GM21723 (cell line): Measurements from ENCODE around the gene SMPD3.
"Not testable (repeated sequence)": the region's sequence is repeated elsewhere in the genome, so short reads cannot be mapped to it uniquely, and the experiment has no call there.

Source experiments
- ATAC-seq: cut with Tn5 transposase; IDR thresholded peaks from one replicate; pipeline ENCODE4 v1.9.1; 2021; ENCODE audit warnings: mild to moderate bottlenecking, moderate library complexity; ENCODE audit not compliant: unreplicated experiment

Gene SMPD3

DNA sequence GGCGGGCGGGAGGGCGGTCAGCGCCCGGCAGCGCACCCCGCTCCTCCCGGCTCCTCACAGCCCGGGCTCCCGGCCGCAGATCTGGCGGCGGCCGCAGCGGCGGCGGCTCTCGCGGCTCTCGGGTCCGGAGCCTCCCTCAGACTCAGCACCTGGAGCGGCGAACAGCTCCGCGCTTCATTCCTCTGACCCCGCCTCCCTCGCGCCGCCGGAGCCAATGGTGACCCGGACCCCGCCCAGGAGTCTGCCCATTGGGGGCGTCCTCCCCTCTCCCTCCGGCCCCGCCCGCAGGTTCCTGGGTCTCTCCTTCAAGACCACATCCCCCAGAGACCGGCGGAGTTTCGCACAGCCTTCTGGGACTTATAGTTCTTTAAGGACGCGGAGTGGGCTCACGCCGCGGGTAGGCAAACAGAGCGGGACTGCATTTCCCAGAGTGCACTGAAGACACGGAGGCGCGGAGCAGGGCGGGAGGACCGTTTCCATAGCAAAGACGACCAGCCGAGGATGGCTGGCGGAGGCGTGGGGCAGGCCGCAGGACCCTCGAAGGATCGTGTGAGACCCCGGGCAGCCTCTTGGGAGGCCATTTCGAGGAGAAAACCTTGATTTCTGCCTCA is at the start of gene SMPD3:
SMPD3 (minus strand) TSS at position 149 of the 611 bp plus-strand sequence. CDS start 76,327 bp downstream, outside the sequence.
- peak; percentile 90 for ATAC-seq

DNA sequence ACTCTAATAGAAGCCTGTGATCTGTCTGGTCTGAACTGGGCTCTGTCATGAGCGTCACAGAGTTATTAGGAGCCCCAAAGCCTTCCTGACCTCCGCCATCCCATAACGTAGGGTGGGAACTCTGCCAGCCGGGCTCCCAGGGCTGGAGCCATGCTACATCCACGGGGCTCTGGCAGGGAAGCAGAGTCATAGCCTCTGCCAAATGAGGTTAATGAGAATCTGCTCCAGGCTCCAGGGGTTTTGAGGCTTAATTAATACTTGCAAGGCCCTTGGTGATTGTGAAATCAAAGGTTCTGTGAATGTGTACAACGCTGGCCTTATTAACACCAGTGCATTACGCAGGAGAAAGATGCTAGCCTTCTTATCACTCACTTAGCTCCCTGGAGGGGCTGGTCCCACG is 48.4 kb upstream of the SMPD3 start:
- ATAC-seq: no peak

DNA sequence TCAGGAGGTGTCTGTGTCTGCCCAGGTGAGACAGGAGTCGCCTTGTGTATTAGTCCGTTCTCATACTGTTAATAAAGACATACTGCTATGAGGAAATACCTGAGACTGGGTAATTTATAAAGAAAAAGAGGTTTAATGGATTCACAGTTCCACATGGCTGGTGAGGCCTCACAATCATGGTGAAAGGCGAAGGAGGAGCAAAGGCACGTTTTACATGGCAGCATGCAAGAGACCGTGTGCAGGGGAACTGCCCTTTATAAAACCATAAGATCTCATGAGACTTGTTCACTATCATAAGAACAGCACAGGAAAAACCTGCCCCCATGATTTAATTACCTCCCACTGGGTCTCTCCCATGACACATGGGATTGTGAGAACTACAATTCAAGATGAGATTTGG is 46.0 kb upstream of the SMPD3 start:
- not testable (repeated sequence) for ATAC-seq

DNA sequence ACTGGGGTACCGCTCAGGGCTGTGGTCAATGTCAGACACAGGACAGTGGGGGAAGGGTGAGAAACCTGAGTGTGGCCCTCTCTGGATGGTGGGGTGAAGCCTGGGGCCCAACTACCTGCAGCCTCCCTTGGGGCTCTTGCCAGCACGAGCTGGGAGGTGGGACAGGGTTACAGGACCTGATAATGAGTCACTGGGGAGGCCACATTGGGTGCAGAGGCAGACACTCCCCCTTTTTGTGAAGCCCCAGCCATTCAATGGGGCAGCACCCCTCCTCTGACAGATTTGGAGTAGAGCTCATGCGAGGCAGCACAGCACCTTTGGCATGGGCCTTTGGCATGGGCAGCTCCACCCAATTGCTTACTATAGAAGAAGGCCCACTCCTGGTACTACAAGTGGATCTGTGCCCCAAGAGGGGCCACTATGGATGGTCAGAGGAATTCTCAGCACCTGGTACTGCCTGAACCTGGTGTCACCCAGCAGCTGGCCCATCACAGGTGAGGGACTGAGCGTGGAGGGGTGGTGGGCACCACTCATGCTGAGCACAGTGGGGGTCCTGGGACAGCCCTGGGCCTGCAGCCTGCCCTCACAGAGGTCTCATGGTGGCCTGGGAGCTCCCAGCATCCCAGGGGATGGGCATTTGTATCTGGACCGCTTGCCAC is 45.2 kb upstream of the SMPD3 start:
- no peak for ATAC-seq

DNA sequence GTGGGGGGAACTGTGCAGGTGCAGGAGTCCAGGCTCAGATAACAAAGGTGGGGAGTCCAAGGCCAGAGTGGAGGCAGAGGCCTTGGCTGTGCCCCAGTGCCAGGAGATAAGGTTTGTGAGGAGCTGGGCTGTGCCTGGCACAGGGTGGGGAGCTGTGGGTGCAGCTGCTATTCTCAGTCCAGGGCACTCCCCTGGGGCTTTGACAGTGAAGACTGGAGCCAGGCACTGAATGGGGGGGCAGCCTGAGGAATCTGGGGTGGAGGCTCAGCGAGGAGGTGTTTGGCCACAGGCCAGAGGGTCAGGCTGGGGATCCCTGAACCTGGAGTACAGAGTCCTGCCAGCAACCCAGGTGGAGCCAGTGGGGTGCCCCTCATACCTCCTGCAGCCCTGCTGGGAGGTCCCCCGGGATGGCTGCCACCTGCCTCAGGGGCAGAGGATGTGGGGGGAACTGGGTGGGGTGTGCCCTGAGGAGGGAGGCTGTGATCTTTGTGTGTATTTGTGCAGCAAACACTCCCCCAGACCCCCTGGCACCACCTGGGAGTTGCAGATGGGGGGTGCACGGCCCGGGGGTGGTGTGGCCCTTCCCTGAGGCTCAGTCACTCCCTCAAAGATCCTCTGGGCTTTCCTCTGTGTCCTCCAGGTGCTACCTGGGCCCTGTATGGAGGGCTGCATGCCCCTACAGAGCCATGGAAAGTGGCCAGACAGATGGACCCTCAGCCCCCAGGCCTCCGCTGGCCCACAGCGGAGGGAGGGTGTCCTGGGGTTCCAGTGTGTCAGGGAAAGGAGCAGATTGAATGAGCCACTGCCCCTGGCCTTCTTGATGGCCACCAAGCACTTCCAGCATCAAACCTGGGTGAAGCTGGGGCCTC is 44.5 kb upstream of the SMPD3 start:
- no peak for ATAC-seq

DNA sequence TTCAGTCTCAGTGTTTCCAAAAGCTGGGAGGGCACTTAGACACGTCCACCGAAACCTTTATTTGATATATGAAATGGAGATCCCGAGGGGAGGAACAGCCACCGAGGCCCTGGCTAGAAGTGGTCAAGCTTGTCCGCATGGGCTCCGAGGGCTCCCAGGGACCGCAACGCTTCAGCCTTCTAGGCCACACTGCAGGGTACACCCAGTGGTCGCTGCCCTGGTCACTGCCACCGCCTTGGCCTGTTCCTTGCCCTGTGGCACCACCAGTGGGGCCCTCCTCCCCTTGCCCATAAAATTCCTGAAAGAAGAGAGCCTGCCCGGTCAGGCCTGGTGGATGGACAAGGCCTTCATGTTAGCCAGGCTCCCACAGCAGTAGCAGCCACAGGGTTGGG is 43.8 kb upstream of the SMPD3 start:
- ATAC-seq: no peak

DNA sequence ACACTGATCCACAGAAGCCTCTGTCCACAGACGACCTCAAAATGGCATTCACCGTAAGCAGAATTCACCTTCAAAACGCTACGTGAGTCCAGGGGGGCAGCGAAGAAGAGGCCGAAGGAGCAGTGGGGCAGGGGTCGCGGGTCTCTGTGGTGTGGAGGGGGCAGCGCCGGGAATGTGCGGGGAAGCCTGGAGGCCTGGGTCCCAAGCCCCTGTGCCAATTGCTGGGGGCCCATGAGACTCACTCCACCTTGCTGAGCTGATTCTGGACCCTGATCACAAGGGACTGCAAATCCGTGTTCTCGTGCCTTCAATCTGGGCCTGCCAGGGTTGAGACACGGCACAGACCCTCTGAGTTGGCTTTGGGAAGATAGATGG is 43.3 kb upstream of the SMPD3 start:
- ATAC-seq: no peak

DNA sequence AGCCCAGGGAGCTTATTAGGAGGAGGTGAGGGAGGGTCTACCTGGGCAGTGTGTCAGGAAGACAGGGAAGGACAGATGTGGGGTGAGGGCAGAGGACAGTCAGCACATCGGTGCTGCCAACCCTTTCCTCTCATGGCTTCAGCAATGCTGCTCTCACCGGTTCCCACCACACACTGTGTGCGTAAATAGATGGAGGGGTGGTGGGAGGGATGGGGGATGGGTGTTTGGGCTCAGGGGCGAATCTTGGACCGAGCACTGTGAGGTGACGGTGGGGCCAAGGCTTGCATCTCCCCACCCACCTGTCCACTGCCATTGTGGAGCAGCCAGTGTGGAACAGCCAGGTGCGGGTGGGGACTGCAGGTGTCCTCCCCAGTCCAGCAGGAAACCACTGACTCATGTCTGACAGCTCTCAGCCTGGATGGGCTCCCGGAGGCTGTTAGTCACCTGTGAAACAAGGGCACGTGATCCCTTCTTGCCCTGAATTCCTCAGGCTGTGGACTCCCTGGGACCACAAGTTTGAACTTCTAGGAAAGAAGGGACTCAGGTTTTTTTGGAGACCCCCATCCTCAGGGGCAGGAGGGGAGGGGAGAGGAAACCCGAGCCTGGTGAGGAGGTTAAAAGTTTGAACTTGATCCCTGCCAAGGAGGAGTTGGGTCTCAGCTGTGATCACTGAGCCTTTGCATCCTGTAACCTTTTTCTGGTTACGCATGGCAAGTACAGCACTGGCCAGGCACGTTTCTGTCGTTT is 42.7 kb upstream of the SMPD3 start:
- ATAC-seq: no peak

DNA sequence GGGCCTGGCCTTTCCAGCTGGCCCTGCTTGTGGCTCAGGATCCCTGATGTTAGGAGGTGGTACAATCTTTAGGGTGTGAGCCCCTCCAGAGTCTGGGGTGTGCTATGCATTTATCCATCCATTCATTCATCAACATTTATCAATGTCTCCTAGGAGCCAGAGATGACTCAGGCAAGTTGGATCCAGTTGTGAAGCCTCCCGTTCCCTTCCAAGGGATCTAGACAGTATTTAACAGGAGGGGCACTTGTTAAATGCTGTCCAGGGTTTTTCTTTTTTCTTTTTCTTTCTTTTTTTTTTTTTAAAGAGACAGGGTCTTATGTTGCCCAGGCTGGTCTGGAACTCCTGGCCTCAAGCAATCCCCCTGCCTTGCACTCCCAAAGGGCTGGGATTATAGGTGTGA is 42.0 kb upstream of the SMPD3 start:
- no peak for ATAC-seq

DNA sequence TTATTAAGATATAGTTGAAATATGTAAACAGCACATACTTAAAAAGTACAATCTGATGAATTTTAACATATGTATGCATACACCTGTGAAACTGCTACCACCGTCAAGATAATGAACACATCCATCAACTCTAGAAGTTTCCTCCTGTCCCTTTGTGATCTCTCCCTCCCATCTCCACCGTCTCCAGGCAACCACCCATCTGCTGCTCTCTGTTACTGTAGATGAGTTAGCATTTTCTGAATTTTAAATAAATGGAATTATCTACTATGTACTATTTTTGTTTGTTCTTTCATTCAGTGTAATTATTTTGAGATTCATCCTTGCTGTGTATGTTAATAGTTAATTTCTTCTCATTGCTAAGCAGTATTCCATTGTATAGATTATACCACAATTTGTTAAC is 40.2 kb upstream of the SMPD3 start:
- ATAC-seq: no peak

DNA sequence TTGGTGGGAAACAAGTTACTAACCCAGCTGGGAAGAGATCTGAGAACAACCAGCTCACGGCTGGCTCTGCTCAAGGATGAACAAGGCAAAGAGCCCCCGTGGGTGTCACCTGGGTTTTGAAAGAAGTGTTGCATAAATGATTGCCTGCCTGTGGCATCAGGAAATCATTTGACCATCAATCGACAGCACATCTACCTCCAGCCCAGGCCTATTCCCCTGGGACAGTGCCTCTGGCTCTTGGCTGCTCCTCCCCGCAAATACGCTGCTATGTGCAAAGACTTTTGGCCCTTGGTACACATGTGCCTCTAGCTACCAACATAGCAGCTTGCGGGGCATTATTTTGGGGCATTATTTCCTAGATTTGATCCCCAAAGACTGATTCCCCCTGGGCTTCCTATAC is 39.4 kb upstream of the SMPD3 start:
- no peak for ATAC-seq

DNA sequence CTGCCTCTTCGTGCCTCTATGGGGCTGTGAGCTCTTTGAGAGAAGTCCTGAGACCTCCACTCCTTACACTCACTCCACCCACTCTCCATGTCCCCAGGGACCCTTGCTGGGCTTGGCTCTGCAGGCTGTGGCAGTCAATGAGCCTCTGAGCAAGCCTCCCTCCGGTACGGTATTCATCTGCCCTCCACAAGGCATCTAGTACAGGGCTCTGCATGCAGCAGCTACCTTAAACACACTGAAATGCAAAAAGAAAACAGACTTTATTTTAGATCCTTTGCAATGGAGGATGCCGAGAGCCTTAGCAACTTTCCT is 38.9 kb upstream of the SMPD3 start:
- no peak for ATAC-seq

DNA sequence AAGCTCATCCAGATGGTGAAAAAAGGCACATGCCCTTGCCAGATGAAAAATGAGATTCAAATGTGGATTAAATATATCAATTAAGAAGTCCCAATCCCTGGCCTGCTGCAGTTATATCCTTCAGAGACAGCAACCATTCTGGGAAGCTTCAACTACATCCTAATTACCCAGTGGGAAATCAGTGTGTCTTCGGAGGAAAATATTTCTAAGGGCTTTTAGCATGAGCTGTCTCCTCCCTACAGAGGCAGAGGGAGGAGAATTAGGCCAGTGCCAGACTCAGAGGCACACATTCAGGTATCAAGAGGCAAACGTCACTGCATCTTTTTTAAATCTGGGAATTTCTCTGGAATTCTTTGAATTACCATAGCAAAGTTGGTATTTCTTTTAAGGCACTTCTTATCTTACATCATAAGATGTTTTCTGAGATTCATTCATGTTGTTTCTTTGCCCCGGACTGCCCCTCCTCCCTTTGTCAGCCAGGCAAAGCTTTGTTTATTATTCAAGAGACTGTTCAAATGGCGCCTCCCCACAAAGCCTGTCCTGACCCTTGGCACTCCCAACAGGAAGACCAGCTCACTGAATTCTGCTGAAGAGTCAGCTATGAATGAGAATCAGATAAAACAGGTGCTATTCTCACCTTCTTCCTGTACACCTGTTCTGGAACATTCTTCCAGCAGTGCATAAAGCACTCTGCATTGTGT is 38.3 kb upstream of the SMPD3 start:
- ATAC-seq: no peak

DNA sequence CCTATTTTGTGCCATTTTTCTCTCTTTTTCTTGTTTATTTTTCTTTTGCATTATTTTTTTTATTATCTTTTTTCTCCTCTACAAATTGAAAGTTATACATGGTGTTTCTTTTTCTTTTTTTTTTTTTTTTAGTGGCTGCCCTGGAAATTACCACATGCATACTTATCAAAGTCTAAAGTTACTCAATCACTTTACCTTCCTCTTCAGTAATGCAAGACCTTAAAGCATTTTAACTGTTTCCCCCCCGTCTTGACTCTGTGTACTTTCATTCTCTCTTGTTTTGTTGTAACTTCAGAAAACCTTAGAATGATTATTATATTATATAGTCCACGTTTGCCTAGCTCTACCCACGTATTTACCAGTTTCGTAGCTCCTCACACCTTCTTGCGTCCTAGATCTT is 33.3 kb upstream of the SMPD3 start:
- ATAC-seq: no peak

DNA sequence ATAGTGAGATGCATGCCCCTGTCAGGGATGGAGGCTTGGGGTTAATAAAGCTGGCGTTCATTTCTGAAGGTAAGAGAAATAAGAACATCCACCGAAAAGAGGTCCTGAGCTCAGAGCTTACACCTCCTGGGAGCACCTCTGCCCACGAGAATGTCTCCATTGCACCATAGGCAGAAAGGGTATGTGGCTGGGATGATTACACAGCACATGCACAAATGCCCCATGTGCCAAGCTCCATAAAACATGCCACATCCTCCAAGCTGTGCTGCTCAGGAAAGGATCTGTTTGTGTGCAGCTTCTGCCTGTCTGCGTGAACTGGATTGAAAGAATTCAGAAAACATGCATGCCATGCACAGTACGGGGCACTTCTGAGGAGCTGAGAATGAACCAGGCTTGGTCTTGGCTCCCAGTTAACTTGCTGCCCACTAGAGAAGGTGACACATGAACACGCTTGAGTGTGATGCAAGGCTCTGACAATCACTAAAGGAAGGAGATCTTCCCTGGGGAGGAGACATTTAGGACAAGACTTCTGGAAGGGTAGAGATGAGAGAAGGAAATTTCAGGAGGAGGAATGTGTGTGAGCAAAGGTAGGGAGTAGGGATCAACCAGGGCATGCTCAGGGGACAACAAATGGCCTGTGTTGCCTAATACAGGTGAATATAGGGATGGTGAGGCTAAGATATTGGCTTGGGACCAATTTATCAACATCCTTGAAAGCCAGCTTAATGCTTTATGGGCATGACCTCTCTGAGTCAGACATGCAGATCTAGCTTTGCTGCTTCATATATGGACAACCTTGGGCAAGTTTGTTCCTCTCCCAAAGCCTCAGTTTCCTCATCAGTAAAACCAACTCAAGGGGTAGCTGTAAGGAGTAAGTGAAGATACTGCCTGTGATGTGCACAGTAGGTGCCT is 32.0 kb upstream of the SMPD3 start:
- no peak for ATAC-seq

DNA sequence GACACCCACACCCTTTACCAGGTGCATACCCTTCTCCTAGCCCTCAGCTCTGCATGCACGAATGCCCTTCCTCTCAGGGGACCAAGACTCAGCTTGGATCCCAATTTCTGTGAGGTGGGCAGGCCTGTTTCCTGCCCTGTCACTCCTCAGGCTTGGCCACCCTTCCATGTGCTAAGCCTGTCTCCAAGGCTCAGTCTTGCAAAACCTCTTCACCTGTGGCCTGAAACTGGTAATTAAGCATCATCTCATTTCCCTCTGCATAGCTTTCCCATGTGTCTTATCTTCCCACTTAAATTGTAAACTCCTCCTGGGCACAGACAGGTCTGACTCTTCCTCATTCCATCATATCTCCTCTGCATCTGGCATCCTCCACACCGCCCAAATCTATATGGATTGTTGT is 31.0 kb upstream of the SMPD3 start:
- no peak for ATAC-seq

DNA sequence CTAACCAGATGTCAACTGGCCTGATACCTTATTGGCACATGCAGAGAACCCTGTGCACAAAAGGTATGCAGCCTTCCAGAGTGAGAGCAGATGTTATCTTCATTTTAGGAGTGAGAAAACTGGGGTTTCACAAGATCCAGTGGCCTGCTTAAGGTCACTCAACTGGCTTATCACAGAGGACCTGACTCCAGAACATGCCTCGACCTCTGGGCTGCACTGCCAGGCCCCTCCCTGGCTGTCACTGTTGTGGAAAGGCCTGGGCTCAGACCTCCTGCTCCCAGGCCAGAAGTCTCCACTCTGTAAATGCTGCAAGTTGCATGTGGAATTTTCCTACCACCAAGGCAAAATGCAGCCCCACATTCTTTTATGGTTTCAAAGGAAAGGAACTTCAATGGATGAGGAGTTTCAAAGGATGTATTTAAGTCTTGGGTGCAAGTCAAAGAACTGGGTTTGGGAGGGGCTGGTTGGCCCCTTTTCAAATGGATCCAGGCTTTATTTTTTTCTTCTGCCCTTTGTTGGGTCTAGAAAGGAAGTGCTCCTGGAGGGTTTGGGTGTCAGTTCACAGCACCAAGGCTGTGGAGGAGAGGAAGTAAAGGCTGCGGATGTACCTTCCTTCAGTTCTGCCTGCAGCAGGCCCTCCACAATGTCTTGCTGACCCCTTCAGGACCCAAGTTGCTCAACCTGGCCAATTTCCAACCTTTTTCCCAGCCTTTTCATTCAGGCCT is 30.4 kb upstream of the SMPD3 start:
- no peak for ATAC-seq

DNA sequence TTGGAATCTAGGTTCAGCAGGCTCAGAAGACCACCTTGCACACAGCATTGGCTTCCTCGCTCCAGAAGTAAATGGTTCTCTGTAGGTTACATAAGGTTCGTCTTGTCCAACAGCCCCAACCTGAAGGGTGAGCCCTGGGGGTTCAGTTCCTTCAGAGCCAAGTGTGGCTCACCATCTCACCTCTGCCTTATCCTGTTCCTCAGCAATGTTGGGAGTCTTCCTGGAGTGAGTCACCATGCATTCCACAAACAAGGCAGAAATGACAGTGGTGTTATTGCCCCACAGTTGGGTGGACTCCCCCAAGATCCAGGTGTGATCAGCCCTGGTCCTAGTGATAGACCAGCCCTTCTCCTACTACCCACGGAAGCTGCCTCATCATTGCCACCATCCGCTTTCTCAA is 26.8 kb upstream of the SMPD3 start:
- no peak for ATAC-seq

DNA sequence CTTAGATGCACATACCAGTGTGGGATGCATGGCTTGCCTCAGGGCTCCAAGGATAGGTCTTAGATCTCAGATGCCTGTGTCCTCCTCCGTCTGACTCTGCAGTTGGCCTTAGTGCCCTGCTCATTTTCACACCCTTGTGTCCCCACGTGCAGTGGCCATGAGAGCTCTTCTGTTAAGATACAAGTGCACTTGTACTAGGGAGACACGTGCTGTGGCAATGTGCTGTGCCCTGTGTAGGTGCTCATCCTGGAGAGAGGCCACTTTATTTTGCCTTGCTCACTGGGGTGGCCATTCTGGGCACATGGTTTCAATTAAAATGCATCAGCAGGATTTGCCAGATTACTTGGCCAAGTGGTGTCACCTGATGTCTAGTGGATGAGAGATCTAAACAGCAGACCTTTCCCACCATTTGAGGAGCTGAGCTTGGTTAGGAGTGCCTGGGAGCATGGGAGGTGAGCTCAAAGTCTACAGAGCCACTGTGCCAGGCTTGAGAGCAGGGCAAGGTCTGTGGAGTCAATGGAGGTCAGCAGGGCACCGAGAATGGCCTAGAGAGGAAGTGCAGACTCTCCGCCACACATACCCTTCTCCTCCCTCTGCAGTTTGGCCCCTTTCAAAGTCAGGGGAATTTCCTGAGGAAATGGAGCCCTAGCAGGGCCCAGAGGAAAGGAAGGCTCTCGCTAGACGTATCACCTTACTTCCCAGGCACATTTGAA is 25.2 kb upstream of the SMPD3 start:
- no peak for ATAC-seq
